B cell (primary cell): ENCODE measurements around the gene ZEB2. TPM values are rescaled to one million over a fixed set of nuclear protein-coding genes. Genes with fewer than 3 reads are reported as not detected.

Experiments used
- ATAC-seq: fragments of 200-7000 bp; cut with Tn5 transposase; one replicate; pipeline ENCODE4 v1.10.0; 2021; ENCODE audit warnings: low read depth, mild to moderate bottlenecking, moderate number of reproducible peaks, moderate library complexity
- CTCF ChIA-PET: fragments of 350-600 bp; sonication (Branson Sonifier 250); formaldehyde crosslinking; loops from one replicate; lab custom pipeline; 2021; ENCODE audit warnings: antibody characterized with exemption, inconsistent platforms; lab: Charles Lee
- POLR2A ChIA-PET: fragments of 350-600 bp; sonication (Branson Sonifier 250); formaldehyde crosslinking; loops from one replicate; lab custom pipeline; 2021; ENCODE audit warnings: antibody characterized with exemption; lab: Charles Lee
- DNase-seq: peaks from one replicate; pipeline ENCODE4 v3.0.0; 2013
- H2AFZ ChIP-seq: 2 replicates; pipeline ENCODE4 v1.6.1; 2012; ENCODE audit warnings: mild to moderate bottlenecking, low read depth, low read length; ENCODE audit not compliant: insufficient read depth, poor library complexity, severe bottlenecking
- H3K27ac ChIP-seq, 2 donors: 1 replicate in 1 of 2; 2 replicates in 1 of 2; pipeline ENCODE4 v1.5.1; 2012 to 2013; ENCODE audit warnings: low read length in 2 of 2, mild to moderate bottlenecking in 2 of 2, moderate library complexity in 1 of 2
- H3K27me3 ChIP-seq, 4 experiments: fragments of 200-600 bp in 1 of 4; sonication (generic) in 1 of 4; replicated peaks in 1 of 4; 1 replicate in 2 of 4; 2 replicates in 2 of 4; pipeline versions ENCODE4 v1.6.1 to v1.7.0; 2013 to 2016; ENCODE audit warnings: low read length in 3 of 4, mild to moderate bottlenecking in 2 of 4, mixed read lengths in 1 of 4, moderate library complexity in 1 of 4; ENCODE audit not compliant: insufficient read depth in 4 of 4, control insufficient read depth in 3 of 4; ENCODE audit errors: control extremely low read depth in 1 of 4
- H3K36me3 ChIP-seq, 2 experiments: replicated peaks in 1 of 2; 1 replicate in 1 of 2; 2 replicates in 1 of 2; pipeline versions ENCODE4 v1.6.1 to v1.7.1; 2013; ENCODE audit warnings: low read length in 1 of 2; ENCODE audit not compliant: insufficient read depth in 2 of 2, control insufficient read depth in 1 of 2; ENCODE audit errors: control extremely low read depth in 1 of 2, extremely low read depth in 1 of 2
- H3K4me1 ChIP-seq, 2 donors: fragments of 200-600 bp in 1 of 2; sonication (generic) in 1 of 2; 1 replicate in 1 of 2; 2 replicates in 1 of 2; pipeline versions ENCODE4 v1.5.1 to v1.6.1; 2013 to 2017; ENCODE audit warnings: low read length in 2 of 2; ENCODE audit not compliant: control insufficient read depth in 2 of 2, insufficient read depth in 2 of 2
- H3K4me2 ChIP-seq: replicated peaks from 2 replicates; pipeline ENCODE3; 2012; ENCODE audit warnings: mild to moderate bottlenecking, low read depth, low read length; ENCODE audit not compliant: poor library complexity, severe bottlenecking
- H3K4me3 ChIP-seq, 5 experiments: fragments of 200-600 bp in 1 of 5; sonication (generic) in 1 of 5; 1 replicate in 3 of 5; 2 replicates in 2 of 5; pipeline versions ENCODE4 v1.5.1 to v1.7.0; 2011 to 2016; ENCODE audit warnings: low read length in 4 of 5, mild to moderate bottlenecking in 4 of 5, low read depth in 2 of 5, control low read depth in 1 of 5, moderate library complexity in 1 of 5; ENCODE audit not compliant: insufficient read depth in 1 of 5; ENCODE audit errors: control extremely low read depth in 1 of 5, extremely low read depth in 1 of 5
- H3K79me2 ChIP-seq: fragments of 200-600 bp; sonication (generic); one replicate; pipeline ENCODE4 v1.6.0; 2016; ENCODE audit warnings: low read length; ENCODE audit not compliant: control insufficient read depth, insufficient read depth
- H3K9ac ChIP-seq: fragments of 200-600 bp; sonication (generic); 2 replicates; pipeline ENCODE4 v1.6.1; 2017; ENCODE audit warnings: mild to moderate bottlenecking, low read length, moderate library complexity
- H3K9me3 ChIP-seq, 3 donors: one replicate each; pipeline versions ENCODE4 v1.6.1 to v1.7.1; 2013; ENCODE audit warnings: low read length in 2 of 3; ENCODE audit not compliant: control insufficient read depth in 2 of 3, insufficient read depth in 1 of 3; ENCODE audit errors: control extremely low read depth in 1 of 3
- H4K20me1 ChIP-seq: 2 replicates; pipeline ENCODE4 v1.6.0; 2012; ENCODE audit warnings: mild to moderate bottlenecking, low read length; ENCODE audit not compliant: insufficient read depth, control insufficient read depth, poor library complexity, severe bottlenecking
- H3K27ac Mint-ChIP-seq: one replicate; pipeline ENCODE4 v1.8.0; 2021; ENCODE audit warnings: mixed read lengths
- H3K27me3 Mint-ChIP-seq: one replicate; pipeline ENCODE4 v1.8.0; 2021; ENCODE audit warnings: mixed read lengths
- H3K4me1 Mint-ChIP-seq: one replicate; pipeline ENCODE4 v1.8.0; 2021; ENCODE audit warnings: mixed read lengths
- H3K4me3 Mint-ChIP-seq: one replicate; pipeline ENCODE4 v1.8.0; 2021; ENCODE audit warnings: mixed read lengths
- H3K9me3 Mint-ChIP-seq: one replicate; pipeline ENCODE4 v1.8.0; 2022; ENCODE audit warnings: mixed read lengths; ENCODE audit not compliant: insufficient read depth
- CTCF ChIP-seq: fragments of 200-600 bp; IDR thresholded peaks from one replicate; pipeline ENCODE4 v1.8.0; 2022; ENCODE audit warnings: antibody characterized with exemption, mild to moderate bottlenecking
- EZH2 ChIP-seq: IDR thresholded peaks from 2 replicates; pipeline ENCODE4 v1.6.1; 2012; ENCODE audit warnings: borderline replicate concordance, low read depth, mild to moderate bottlenecking, moderate library complexity, low read length; ENCODE audit not compliant: insufficient read depth, poor library complexity, severe bottlenecking
- WGBS: methylation state at CpG from one replicate; pipeline ENCODE4 v1.1.5; 2013; ENCODE audit warnings: missing lambda C conversion rate; ENCODE audit not compliant: insufficient coverage; 5-methylcytosine and 5-hydroxymethylcytosine counted together
- intact Hi-C: fragments of 100-400 bp; cut with micrococcal nuclease; formaldehyde crosslinking; loops from one replicate; pipeline ENCODE4 v1.10.0; 2022
- polyA plus RNA-seq: library from polyadenylated mRNA; depleted of rRNA; stranded (reverse); fragments of >200 nt; gene quantifications from 2 replicates; pipeline ENCODE4 v1.2.3, GENCODE V29; 2012
- total RNA-seq, 2 donors: library from RNA; stranded (reverse); fragments of 120-200 nt in 1 of 2; gene quantifications; 1 replicate in 1 of 2; 2 replicates in 1 of 2; pipeline versions ENCODE4 v1.2.3 to v1.2.4, GENCODE V29; 2013 to 2022

Gene ZEB2
- total and polyA plus RNA-seq, 2 donors (not counting 1 experiment from before 2014, with no cell fraction given): 56.3 to 217 TPM

GRCh38 chr2:144372410-144373080 is 147.4 kb downstream of the ZEB2 start:
- Histone ChIP-seq H3K27ac (no peak overlapping the region), H3K4me3 (no peak overlapping the region), H3K27me3 (peaks cover 0 to 4% (median 0%) of the 10 kb centered on the region in 4 experiments), H3K9ac (no peak overlapping the region), H3K36me3 (no peaks in the 10 kb centered on the region), H4K20me1 (no peaks in the 10 kb centered on the region), H2AFZ (no peak overlapping the region), H3K4me1 (peaks cover 6 to 15% of the 10 kb centered on the region in 2 donors), H3K4me2 (peak overlapping the region; percentile 22), H3K9me3 (no peaks in the 10 kb centered on the region), H3K79me2 (no peaks in the 10 kb centered on the region)
- H3K4me3 Mint-ChIP-seq: peak overlapping the region; percentile 54
- WGBS: 36% methylated on average over 8 of the region's 10 CpGs
- ChIA-PET POLR2A (no interaction called here), CTCF (no interaction called here)
- H3K27ac Mint-ChIP-seq: no peak overlapping the region
- intact Hi-C loops: no loop called here
- H3K27me3 Mint-ChIP-seq: peaks cover 11% of the 10 kb centered on the region
- peaks cover 29% of the 10 kb centered on the region for H3K4me1 Mint-ChIP-seq
- no peak for ATAC-seq
- H3K9me3 Mint-ChIP-seq: no peaks in the 10 kb centered on the region
- DNase-seq: no peak
- no peak for TF ChIP-seq CTCF

GRCh38 chr2:144370937-144371584 is 148.9 kb downstream of the ZEB2 start:
- no peak overlapping the region for H2AFZ ChIP-seq
- no peak overlapping the region for H3K27ac Mint-ChIP-seq

More at GRCh38 chr2:144370937-144371584, 148.9 kb downstream of the ZEB2 start:
- Histone ChIP-seq H3K4me3 (no peak overlapping the region), H3K9me3 (no peaks in the 10 kb centered on the region), H3K36me3 (no peaks in the 10 kb centered on the region), H3K4me1 (peaks cover 6 to 15% of the 10 kb centered on the region in 2 donors), H3K27ac (no peak overlapping the region), H3K9ac (no peak overlapping the region), H3K79me2 (no peaks in the 10 kb centered on the region), H3K4me2 (no peak overlapping the region), H4K20me1 (no peaks in the 10 kb centered on the region), H3K27me3 (no peaks in the 10 kb centered on the region)
- no peaks in the 10 kb centered on the region for H3K9me3 Mint-ChIP-seq
- POLR2A ChIA-PET: no interaction called here
- intact Hi-C loops: no loop called here
- no peak overlapping the region for H3K4me3 Mint-ChIP-seq
- peaks cover 8% of the 10 kb centered on the region for H3K27me3 Mint-ChIP-seq
- no CpG with 5 or more reads among the region's 4 CpGs for WGBS
- TF ChIP-seq EZH2 (no peak), CTCF (no peak)
- peaks cover 20% of the 10 kb centered on the region for H3K4me1 Mint-ChIP-seq
- DNase-seq: no peak
- CTCF ChIA-PET: no interaction called here
- ATAC-seq: no peak
